Renal pelvis (tissue), 4 donors: Measurements from ENCODE around the gene TET3. TPM values are rescaled to one million over a fixed set of nuclear protein-coding genes. Genes with fewer than 3 reads are reported as not detected.

Experiments
- DNase-seq: peaks from one replicate; pipeline ENCODE4 v3.0.0-alpha.2; 2013
- polyA plus RNA-seq, 3 donors: library from polyadenylated mRNA; unstranded; fragments of 120-200 nt; gene quantifications; one replicate each; pipeline ENCODE4 v1.2.1, GENCODE V29; 2013; ENCODE audit not compliant: insufficient read length in 3 of 3

The TET3 gene
- polyA plus RNA-seq, 3 donors = 23.0 to 27.1 (median 26.3) TPM

DNA sequence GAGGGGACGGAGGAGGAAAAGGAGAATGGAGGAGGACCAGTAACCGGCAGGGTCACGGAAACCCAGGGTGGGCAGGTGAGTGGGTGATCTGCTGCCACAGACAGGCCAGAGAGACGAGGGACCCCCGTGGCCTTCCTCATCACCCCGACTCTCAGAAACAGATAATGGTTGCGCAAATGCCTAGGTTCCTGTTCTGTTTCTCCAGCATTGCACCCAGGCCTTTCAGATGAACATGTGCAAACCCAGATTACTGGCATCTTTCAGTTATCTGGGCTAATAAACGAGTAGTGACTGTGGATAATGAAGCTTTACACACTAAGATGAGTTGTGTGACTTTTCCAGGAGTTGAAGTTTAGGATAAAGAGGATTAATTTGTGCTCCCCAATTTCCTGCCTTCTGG is 46.5 kb downstream of the TET3 start:
- no peak for DNase-seq

DNA sequence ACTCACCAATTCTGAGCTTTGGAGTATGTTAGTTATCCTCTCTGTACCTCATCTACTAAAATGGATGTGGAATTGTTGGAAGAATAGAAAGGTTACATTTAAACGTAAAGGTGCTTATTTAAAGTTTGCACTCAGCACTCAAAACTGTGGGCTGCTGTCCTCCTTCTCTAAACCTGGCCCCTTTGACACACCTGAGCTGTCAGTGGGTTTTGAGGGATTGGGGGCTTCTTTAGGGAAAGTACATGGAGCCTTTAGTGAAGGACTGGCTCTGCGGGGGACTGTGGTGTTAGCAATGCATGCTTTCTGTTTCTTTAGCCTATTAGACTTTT is 47.2 kb downstream of the TET3 start:
- no peak for DNase-seq

DNA sequence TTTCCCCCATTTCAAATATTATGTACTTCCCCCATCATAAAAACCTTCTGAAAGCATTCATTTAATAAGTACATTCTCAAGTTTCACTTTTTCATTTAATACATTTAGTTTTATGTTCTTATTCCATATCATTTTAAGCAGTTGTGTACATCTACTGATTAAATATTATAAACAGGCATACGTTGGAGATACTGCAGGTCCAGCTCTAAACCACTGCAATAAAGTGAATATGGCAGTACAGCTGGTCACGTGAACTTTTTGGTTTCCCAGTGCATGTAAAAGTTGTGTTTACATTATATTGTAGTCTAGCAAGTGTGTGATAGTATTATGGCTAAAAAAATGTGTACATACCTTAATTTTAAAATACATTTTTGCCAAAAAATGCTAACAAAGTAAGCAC is 48.7 kb downstream of the TET3 start:
- no peak for DNase-seq

Other genes with a start within 250 kb of the TET3 start
- 10 to 100 TPM; 64.8 to 68.1 (median 67.2) TPM for gene TPRKB, start 247.6 kb upstream of the TET3 start, polyA plus RNA-seq
- 10 to 100 TPM; 28.1 to 39.1 (median 35.3) TPM for gene DUSP11, start 204.8 kb upstream of the TET3 start, polyA plus RNA-seq
- gene C2orf78, start 200.7 kb upstream of the TET3 start, polyA plus RNA-seq = not detected
- 10 to 100 TPM; 57.4 to 61.7 (median 59.9) TPM for gene STAMBP, start 155.9 kb upstream of the TET3 start, polyA plus RNA-seq
- gene ACTG2, start 91.9 kb upstream of the TET3 start, polyA plus RNA-seq = 1 to 10 TPM in 2 of 3 donors, under 1 TPM in 1; 0.36 to 1.9 (median 1.2) TPM
- gene DGUOK, start 58.0 kb upstream of the TET3 start, polyA plus RNA-seq = 10 to 100 TPM; 62.8 to 65.1 (median 63.6) TPM
- 10 to 100 TPM; 22.2 to 27.5 (median 25.2) TPM for gene BOLA3, start 163.0 kb downstream of the TET3 start, polyA plus RNA-seq
- 10 to 100 TPM; 78.9 to 98.9 (median 94.1) TPM for gene MOB1A, start 194.0 kb downstream of the TET3 start, polyA plus RNA-seq
- gene MTHFD2, start 213.7 kb downstream of the TET3 start, polyA plus RNA-seq = 10 to 100 TPM; 23.8 to 30.8 (median 25.4) TPM